ENCODE results near the gene ISCA2. TPM values are rescaled to one million over a fixed set of nuclear protein-coding genes. Genes with fewer than 3 reads are reported as not detected.

ISCA2 gene
- total RNA-seq, 1 donor from 2014 or later = 16.4 TPM

- ATAC-seq = no peak
These were observed 10.2 kb upstream of the ISCA2 start for GRCh38 chr14:74483321-74483720.

DNA sequence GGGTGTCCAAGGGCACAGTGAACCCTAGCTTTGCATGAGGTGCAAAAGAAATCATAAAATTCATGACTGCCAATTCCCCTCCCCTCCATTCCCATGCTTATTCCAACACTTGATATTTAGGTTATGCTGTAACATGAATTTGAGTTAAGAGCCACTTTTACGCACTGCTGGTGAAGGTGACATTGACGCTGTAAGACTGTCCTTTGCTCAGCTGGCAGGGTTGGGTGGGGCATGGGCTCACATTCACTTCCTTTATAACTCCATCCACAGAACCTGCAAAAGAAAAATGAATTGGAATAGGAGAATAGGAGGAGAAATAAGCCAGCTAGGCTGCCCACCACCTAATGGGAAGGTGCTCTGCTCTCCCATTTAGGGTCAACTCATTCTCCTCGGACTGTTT lies 7.4 kb upstream of the ISCA2 start:
- no peak for ATAC-seq

DNA sequence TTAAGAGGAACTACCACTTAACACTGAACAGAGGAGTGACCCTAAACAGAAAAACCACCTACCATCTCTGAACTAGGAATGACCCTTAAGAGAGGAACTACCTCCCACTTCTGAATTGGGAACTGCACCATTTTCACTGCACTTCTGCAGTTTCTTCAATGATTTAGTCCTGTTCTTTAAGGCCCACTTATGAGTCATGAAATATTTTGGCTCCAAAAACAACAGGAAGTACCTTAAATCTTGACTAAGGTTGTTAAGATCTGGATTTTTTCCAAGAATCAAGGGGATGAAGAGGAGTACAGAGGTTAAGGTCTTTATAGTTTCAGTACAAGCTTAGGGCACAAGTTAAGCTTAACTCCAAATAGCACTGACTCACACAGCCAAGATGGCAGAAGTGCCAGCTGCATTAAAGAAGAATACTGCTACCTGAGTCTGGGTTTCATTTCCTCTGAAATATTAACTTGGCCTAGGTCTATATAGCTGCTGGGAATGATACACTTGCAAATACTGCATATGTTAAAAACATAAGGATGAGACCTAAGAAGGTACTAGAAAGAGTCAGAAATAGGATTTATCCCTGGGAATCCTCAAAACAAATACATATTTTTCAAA lies 4.7 kb upstream of the ISCA2 start:
- ATAC-seq = no peak

GRCh38 chr14:74490486-74490885 lies 3.1 kb upstream of the ISCA2 start:
- no peak for ATAC-seq

- no peak for ATAC-seq
These were observed 1.4 kb upstream of the ISCA2 start for GRCh38 chr14:74491956-74492775.

DNA sequence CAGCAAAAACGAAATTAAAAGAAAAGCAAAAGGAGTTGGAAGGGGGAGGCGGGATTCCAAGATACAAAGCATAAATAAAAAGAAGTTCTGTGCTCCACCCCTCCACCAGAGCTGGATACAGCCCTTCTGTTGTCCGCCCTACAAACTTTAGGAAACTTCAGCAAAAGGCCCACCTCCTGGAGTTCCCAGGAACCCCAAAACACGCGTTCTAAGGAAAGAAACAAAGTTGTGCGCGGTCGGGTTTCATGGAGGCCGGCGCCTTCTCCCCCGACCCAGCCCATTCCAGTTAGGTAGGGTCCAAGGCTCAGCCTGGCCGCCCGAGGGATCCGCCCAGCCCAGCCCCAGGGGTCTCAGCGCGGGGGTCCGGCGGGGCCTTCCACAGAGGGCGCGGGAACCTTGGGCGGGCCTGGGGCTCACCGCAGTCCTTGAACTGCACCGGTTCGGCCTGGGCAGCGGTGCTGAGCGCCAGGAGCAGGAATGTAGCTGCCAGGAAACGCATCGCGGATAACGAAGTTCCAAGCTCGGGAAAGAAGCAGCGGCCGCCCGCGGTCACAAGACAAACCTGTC lies 706 bp upstream of the ISCA2 start, which contains the start of gene NPC2:
TSS of gene NPC2 (minus strand) at position 530 of the 567 bp plus-strand sequence. CDS start at position 499, 31 bp downstream.
- no peak for ATAC-seq

- no peak for ATAC-seq
These were observed 1.8 kb downstream of the ISCA2 start for GRCh38 chr14:74495356-74495755.

- ATAC-seq = peak; percentile 5
These were observed 7.0 kb downstream of the ISCA2 start for GRCh38 chr14:74500417-74501134.

DNA sequence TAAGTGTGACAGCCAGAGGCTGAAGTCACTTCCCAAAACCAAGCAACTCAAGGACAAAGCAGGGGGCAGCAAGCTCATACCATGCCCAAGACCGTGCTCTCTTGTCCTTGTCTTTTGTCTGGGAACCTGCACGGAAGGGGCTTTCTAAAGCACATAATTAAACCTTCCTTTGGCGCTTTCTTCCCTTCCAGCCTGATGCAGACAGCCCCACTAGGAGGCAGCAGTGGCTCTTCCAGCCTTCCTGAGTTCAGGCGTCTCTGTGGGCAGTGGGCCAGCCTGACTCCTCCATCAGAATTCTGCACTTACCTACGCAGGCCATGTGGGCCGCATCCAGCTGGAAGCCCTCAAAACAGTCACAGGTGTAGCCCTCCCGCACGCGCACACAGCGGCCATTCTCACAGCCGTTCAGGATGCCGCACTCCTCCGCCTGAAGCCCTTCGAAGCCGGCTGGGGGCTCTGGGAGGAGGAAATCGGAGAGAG lies 7.6 kb downstream of the ISCA2 start:
- peak; percentile 48 for ATAC-seq

DNA sequence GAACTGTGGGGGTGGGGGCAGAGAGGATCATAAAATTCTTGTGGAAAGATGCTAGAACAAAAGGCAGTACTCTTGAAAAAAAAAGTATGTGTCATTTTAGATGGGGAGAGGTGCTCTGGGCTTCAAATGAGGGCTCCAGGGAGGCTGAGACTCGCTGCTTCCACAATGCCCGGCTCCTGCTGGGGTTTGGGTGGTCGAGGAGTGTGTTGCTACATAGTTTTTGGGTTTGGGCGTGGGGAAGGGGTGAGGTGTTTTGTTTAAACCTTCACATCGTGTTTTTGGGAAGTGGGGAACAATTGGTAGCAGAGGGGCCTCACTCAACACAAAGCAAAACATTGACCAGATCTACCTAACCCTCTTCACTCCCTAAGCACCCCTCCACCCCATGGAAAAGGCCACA lies 8.1 kb downstream of the ISCA2 start:
- no peak for ATAC-seq

- peak; percentile 43 for ATAC-seq
These were observed 8.9 kb downstream of the ISCA2 start for GRCh38 chr14:74502236-74503019.

DNA sequence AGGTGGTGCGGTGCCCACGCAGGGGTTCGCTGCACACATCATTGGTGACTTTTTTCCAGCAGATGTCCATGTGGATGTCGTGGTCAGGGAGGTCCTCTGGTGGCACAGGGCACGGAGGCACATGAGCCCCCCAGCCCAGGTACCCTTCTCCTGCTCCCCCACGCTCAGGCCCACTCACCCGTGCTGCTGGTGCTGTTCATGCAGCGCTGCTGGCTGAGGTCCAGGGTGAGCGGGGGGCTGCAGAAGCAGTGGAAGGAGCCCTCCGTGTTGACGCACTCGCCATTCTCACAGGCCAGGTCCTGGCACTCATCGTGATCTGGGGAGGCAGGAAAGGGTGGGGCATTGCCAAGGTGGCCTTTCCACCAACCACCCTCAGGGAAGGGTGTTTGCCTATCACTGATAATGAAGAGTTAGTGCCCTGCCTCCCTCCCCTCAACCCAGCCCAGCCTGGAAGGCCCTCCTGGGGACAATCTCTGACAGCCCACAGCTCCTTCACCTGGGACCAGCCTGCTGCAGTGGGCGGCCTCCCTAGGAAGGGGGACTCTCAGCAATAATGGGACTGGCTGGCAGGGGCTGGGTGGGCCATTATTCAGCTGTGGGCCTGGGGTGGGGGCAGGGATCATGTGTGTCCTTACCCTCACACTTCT lies 9.8 kb downstream of the ISCA2 start:
- ATAC-seq = no peak

DNA sequence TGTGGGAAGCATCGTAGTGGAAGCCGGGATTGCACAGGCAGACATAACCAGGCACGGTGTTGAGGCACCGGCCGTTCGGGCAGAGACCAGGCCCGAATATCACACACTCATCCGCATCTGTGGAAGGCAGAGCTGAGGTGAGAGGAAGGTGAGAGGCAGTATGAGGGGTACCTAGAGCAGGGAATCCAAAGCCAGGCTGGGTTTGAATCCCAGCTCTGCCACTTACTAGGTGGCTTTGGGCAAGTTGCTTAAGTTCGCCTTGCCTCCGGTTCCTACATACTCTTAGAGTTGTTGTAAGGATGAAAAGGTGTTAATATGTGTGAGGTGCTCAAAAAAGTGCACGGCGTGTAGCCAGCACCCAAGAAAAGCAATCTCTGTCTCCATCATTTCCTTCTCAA lies 10.4 kb downstream of the ISCA2 start:
- ATAC-seq = no peak

DNA sequence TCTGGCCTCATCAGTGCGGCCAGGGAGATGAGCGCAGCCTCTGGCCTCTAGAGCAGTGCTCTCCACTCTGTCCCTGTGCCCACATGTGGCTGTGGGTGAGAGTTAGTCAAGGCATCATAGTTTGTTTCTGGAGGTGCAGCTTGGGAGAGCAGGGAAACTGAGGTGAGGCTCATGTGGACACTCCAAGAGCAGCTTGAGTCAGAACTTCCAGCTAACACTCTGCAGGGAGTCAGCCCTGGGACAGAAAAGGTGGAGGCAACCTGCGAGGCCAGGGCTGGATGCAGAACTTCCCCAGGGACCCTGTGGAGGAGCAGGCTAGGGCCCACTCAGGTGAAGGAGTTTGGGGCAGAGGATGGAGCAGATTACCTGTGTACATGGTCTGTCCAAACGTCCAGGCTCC lies 10.8 kb downstream of the ISCA2 start:
- ATAC-seq = no peak

- ATAC-seq = no peak
These were observed 11.5 kb downstream of the ISCA2 start for GRCh38 chr14:74504874-74505720.

- ATAC-seq = no peak
These were observed 12.3 kb downstream of the ISCA2 start for GRCh38 chr14:74505831-74506230.

- ATAC-seq = no peak
These were observed 12.9 kb downstream of the ISCA2 start for GRCh38 chr14:74506411-74506851.

DNA sequence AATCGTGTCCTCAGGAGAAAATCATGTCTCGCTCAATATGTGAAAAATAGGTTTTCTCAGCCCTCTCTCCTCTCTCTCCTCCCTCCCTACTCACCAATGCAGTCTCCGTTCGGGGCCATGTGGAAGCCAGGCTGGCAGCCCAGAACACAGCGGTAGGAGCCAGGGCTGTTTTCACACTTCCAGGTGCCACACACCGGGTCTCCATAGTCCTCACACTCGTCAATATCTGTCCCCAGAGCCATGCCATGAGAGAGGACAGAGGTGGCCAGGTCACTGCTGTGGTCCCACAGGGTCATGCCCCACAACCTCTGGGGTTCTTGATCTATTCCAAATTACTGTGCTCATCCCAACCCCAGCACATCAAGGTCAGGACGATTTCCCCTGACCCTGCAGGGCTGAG lies 13.5 kb downstream of the ISCA2 start:
- no peak for ATAC-seq

GRCh38 chr14:74507840-74508239 lies 14.3 kb downstream of the ISCA2 start:
- ATAC-seq = no peak

GRCh38 chr14:74508292-74508731 lies 14.7 kb downstream of the ISCA2 start:
- ATAC-seq = no peak
